Smooth muscle cell (in vitro differentiated cells): ENCODE results near the gene CDC42SE2. TPM values are rescaled to one million over a fixed set of nuclear protein-coding genes. Genes with fewer than 3 reads are reported as not detected.

Experiments
- DNase-seq: peaks from one replicate; lab custom pipeline; 2025; ENCODE audit not compliant: unreplicated experiment; lab: John Stamatoyannopoulos, UW
- H2AFZ ChIP-seq: fragments of 200-600 bp; sonication (generic); 2 replicates; pipeline ENCODE4 v1.6.0; 2016; ENCODE audit warnings: antibody characterized with exemption, low read depth, mild to moderate bottlenecking
- H3F3A ChIP-seq: fragments of 200-600 bp; sonication (generic); 2 replicates; pipeline ENCODE4 v1.6.0; 2017; ENCODE audit warnings: antibody characterized with exemption, low read depth
- H3K27ac ChIP-seq: fragments of 200-600 bp; sonication (generic); 2 replicates; pipeline ENCODE4 v1.5.1; 2016; ENCODE audit warnings: low read depth, mild to moderate bottlenecking
- H3K27me3 ChIP-seq: fragments of 200-600 bp; sonication (generic); 2 replicates; pipeline ENCODE4 v1.6.1; 2016; ENCODE audit warnings: low read depth, mild to moderate bottlenecking
- H3K36me3 ChIP-seq: fragments of 200-600 bp; sonication (generic); 2 replicates; pipeline ENCODE4 v1.5.1; 2016; ENCODE audit warnings: low read depth
- H3K4me1 ChIP-seq: fragments of 200-600 bp; sonication (generic); 2 replicates; pipeline ENCODE4 v1.5.1; 2016; ENCODE audit warnings: low read depth
- H3K4me2 ChIP-seq: fragments of 200-600 bp; sonication (generic); 2 replicates; pipeline ENCODE4 v1.6.0; 2016; ENCODE audit warnings: mild to moderate bottlenecking
- H3K4me3 ChIP-seq: fragments of 200-600 bp; sonication (generic); 2 replicates; pipeline ENCODE4 v1.5.1; 2016; ENCODE audit warnings: mild to moderate bottlenecking
- H3K79me2 ChIP-seq: fragments of 200-600 bp; sonication (generic); 2 replicates; pipeline ENCODE4 v1.6.0; 2016; ENCODE audit warnings: low read depth, mild to moderate bottlenecking
- H3K9ac ChIP-seq: fragments of 200-600 bp; sonication (generic); 2 replicates; pipeline ENCODE4 v1.6.0; 2016; ENCODE audit warnings: low read depth
- H3K9me3 ChIP-seq: fragments of 200-600 bp; sonication (generic); replicated peaks from 2 replicates; pipeline ENCODE4 v1.5.1; 2016; ENCODE audit warnings: low read depth
- H4K20me1 ChIP-seq: fragments of 200-600 bp; sonication (generic); 2 replicates; pipeline ENCODE4 v1.6.0; 2016; ENCODE audit warnings: low read depth
- WGBS: methylation state at CpG from one replicate; pipeline ENCODE4 v1.1.7; 2016; ENCODE audit warnings: low lambda C conversion rate; 5-methylcytosine and 5-hydroxymethylcytosine counted together
- polyA plus RNA-seq: library from polyadenylated mRNA; unstranded; fragments of >200 nt; fragmentation: Nextera tagmentation; extraction: Ambion mirVana; gene quantifications from 2 replicates; pipeline ENCODE4 v1.2.1, GENCODE V29; 2016
- total RNA-seq: library from RNA; depleted of rRNA; stranded (reverse); fragments of >200 nt; gene quantifications from 2 replicates; pipeline ENCODE4 v1.2.3, GENCODE V29; 2014
- TF ChIP-seq, protein P1 (sequence below): fragments of 200-600 bp; sonication (generic); IDR thresholded peaks from 2 replicates; pipeline ENCODE4 v1.5.1; 2017; ENCODE audit warnings: borderline replicate concordance, mild to moderate bottlenecking, antibody characterized with exemption; ENCODE audit not compliant: insufficient read depth, poor library complexity, severe bottlenecking

CDC42SE2 gene, protein sequence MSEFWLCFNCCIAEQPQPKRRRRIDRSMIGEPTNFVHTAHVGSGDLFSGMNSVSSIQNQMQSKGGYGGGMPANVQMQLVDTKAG
- total RNA-seq (24.0 and 31.5 TPM in 2 replicates), polyA plus RNA-seq (12.6 and 16.4 TPM in 2 replicates)

DNA sequence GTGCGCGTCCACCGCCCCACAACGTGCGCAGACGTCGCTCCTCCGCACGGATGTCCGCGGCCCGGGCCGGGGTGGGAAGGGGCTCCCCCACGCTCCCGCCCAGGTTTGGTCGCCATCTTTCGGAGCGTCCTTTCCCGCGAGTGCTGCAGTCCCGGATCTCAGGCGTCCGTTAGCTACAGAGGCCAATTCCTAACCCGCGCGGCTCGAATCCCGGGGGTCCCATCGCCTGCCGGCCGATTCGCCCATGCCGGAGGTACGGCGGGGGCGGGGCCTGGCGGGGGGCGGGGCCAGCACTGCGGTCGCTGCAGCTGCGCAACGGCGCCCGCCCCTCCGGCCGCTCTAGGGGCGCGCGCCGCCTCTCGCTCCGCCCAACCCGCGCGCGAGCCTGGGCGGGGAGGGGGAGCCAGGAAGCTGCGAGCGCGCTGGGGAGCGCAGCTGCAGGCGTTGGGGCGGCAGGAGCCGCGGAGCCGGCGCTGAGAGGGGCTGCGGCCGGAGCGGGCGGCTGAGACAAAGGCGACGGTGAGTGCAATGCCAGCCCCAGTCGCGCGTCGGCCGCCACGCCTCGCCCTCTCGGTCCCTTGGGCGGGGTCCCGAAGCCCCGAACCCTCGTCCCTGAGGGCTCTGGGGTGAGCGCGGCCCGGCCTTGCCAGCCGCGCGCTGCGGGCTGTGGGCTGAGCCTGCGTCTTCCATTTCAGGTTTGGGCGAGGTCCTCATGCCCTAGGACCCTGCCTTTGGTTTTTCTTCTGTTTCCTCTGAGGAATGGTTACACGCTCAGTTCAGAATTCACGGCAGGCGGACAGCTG is at the start of gene CDC42SE2:
Gene CDC42SE2 (plus strand): TSS at position 406 of the 803 bp plus-strand sequence. CDS start 95,441 bp downstream, outside the sequence.
- H3F3A ChIP-seq = no peaks in the 10 kb centered on the region
- peaks cover 47% of the 10 kb centered on the region for H3K79me2 ChIP-seq
- no peaks in the 10 kb centered on the region for H3K27me3 ChIP-seq
- peaks cover 37% of the 10 kb centered on the region for H4K20me1 ChIP-seq
- H3K9me3 ChIP-seq = no peaks in the 10 kb centered on the region
- H3K4me3 ChIP-seq = peak within 1 kb of the TSS; percentile 96
- WGBS = 2% methylated on average over 42 of the region's 97 CpGs
- peak; percentile 45 for DNase-seq
- TF ChIP-seq, protein P1, sequence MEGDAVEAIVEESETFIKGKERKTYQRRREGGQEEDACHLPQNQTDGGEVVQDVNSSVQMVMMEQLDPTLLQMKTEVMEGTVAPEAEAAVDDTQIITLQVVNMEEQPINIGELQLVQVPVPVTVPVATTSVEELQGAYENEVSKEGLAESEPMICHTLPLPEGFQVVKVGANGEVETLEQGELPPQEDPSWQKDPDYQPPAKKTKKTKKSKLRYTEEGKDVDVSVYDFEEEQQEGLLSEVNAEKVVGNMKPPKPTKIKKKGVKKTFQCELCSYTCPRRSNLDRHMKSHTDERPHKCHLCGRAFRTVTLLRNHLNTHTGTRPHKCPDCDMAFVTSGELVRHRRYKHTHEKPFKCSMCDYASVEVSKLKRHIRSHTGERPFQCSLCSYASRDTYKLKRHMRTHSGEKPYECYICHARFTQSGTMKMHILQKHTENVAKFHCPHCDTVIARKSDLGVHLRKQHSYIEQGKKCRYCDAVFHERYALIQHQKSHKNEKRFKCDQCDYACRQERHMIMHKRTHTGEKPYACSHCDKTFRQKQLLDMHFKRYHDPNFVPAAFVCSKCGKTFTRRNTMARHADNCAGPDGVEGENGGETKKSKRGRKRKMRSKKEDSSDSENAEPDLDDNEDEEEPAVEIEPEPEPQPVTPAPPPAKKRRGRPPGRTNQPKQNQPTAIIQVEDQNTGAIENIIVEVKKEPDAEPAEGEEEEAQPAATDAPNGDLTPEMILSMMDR = no peak
- peak within 1 kb of the TSS; percentile 98 for H2AFZ ChIP-seq
- H3K27ac ChIP-seq = peak within 1 kb of the TSS; percentile 59
- H3K4me2 ChIP-seq = peak within 1 kb of the TSS; percentile 92
- H3K9ac ChIP-seq = peak within 1 kb of the TSS; percentile 82
- peaks cover 12% of the 10 kb centered on the region for H3K4me1 ChIP-seq
- H3K36me3 ChIP-seq = no peaks in the 10 kb centered on the region

DNA sequence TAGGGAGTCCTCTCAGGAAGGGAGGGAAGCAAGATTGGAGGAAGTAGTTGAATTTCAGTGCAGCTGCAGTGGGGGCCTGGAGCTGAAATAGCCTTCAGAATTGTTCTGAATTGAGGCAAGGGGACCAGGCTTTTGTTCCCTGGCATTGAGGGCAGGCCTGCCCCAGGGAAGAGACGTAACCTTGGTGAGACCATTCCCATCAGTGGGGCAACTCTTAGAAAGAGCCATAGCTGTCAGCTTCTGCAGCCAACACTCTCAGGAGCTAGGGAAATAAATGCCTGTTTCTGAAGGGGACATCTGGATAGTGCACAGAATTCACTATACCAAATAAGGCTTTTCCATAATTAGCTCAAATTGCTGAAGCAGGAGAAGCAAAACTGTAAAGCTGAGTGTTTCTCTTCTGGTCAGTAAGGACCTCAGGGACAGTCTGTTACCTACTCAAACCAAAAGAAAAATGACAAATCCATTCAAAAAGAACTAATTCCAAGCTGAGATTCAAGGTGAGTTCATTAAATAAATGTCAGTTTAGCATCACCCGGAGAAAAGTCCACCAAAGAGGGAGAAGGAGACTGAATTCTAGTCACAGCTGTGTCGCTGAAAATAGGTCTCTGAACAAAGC is 49.1 kb upstream of the CDC42SE2 start:
- H3K27ac ChIP-seq = no peak overlapping the region
- TF ChIP-seq, protein P1 = no peak
- H3K4me2 ChIP-seq = no peak overlapping the region
- H3K4me1 ChIP-seq = peaks cover 10% of the 10 kb centered on the region
- no peaks in the 10 kb centered on the region for H3K9me3 ChIP-seq
- no peak overlapping the region for H3K4me3 ChIP-seq
- no peak overlapping the region for H2AFZ ChIP-seq
- 79% methylated on average over 3 of the region's 3 CpGs for WGBS
- no peaks in the 10 kb centered on the region for H3K79me2 ChIP-seq
- H3K9ac ChIP-seq = no peak overlapping the region
- no peak for DNase-seq
- H3F3A ChIP-seq = no peaks in the 10 kb centered on the region
- H3K27me3 ChIP-seq = no peaks in the 10 kb centered on the region
- H3K36me3 ChIP-seq = no peaks in the 10 kb centered on the region
- no peaks in the 10 kb centered on the region for H4K20me1 ChIP-seq

DNA sequence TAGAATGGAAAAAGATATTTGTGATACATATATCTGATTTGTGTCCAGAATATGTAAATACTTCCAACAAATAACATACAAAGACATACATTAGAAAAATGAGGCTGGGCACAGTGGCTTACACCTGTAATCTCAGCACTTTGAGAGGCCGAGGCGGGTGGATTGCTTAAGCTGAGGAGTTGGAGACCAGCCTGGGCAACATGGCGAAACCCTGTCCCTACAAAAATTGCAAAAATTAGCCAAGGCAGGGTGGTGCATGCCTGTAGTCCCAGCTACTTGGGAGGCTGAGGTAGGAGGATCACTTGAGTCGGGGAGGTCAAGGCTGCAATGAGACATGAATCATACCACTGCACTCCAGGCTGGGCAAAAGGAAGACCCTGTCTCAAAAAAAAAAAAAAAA is 46.1 kb upstream of the CDC42SE2 start:
- no peak overlapping the region for H3K4me3 ChIP-seq
- WGBS = 88% methylated on average over 4 of the region's 4 CpGs
- TF ChIP-seq, protein P1 = no peak
- no peaks in the 10 kb centered on the region for H3K36me3 ChIP-seq
- H3F3A ChIP-seq = no peaks in the 10 kb centered on the region
- H3K9me3 ChIP-seq = no peaks in the 10 kb centered on the region
- H3K4me2 ChIP-seq = no peak overlapping the region
- no peaks in the 10 kb centered on the region for H3K79me2 ChIP-seq
- no peak overlapping the region for H2AFZ ChIP-seq
- no peak overlapping the region for H3K27ac ChIP-seq
- no peaks in the 10 kb centered on the region for H3K4me1 ChIP-seq
- H3K9ac ChIP-seq = no peak overlapping the region
- H3K27me3 ChIP-seq = no peaks in the 10 kb centered on the region
- no peaks in the 10 kb centered on the region for H4K20me1 ChIP-seq
- no peak for DNase-seq
